HG03442 (cell line): Measurements from ENCODE around the gene PHTF1.
A peak's percentile ranks its signal among the peaks of the same experiment; 100 is the strongest.

Experiments used
- ATAC-seq: cut with Tn5 transposase; IDR thresholded peaks from one replicate; pipeline ENCODE4 v1.9.1; 2021; ENCODE audit warnings: mild to moderate bottlenecking, moderate library complexity; ENCODE audit not compliant: unreplicated experiment

The PHTF1 gene

GRCh38 chr1:113759333-113760101 lies at the start of gene PHTF1:
Gene PHTF1 (minus strand): TSS chr1:113759486. CDS start chr1:113758703, 783 bp downstream.
- ATAC-seq = peak; percentile 78

- ATAC-seq = no peak
Measured at GRCh38 chr1:113808450-113809195, 49.3 kb upstream of the PHTF1 start.

- ATAC-seq = no peak
Measured at GRCh38 chr1:113805639-113806038, 46.4 kb upstream of the PHTF1 start.

GRCh38 chr1:113805256-113805531 lies 45.9 kb upstream of the PHTF1 start:
- no peak for ATAC-seq

GRCh38 chr1:113804421-113805255 lies 45.4 kb upstream of the PHTF1 start:
- ATAC-seq = no peak

GRCh38 chr1:113802367-113803007 lies 43.2 kb upstream of the PHTF1 start:
- ATAC-seq = no peak

GRCh38 chr1:113800487-113800886 lies 41.2 kb upstream of the PHTF1 start:
- no peak for ATAC-seq

GRCh38 chr1:113797472-113797871 lies 38.2 kb upstream of the PHTF1 start:
- ATAC-seq = no peak

GRCh38 chr1:113793878-113794834 lies 34.9 kb upstream of the PHTF1 start:
- ATAC-seq = peak; percentile 57

- ATAC-seq = no peak
Measured at GRCh38 chr1:113792986-113793385, 33.7 kb upstream of the PHTF1 start.

GRCh38 chr1:113792471-113792870 lies 33.2 kb upstream of the PHTF1 start:
- ATAC-seq = peak; percentile 46

- ATAC-seq = no peak
Measured at GRCh38 chr1:113788802-113789201, 29.5 kb upstream of the PHTF1 start.

- no peak for ATAC-seq
Measured at GRCh38 chr1:113787663-113788062, 28.4 kb upstream of the PHTF1 start.

GRCh38 chr1:113786069-113786468 lies 26.8 kb upstream of the PHTF1 start:
- ATAC-seq = no peak

- ATAC-seq = peak; percentile 67
Measured at GRCh38 chr1:113784104-113784779, 25.0 kb upstream of the PHTF1 start.

- peak; percentile 67 for ATAC-seq
Measured at GRCh38 chr1:113783254-113784103, 24.2 kb upstream of the PHTF1 start.

- no peak for ATAC-seq
Measured at GRCh38 chr1:113782406-113782805, 23.1 kb upstream of the PHTF1 start.

- peak; percentile 40 for ATAC-seq
Measured at GRCh38 chr1:113780374-113781146, 21.3 kb upstream of the PHTF1 start.
